Hematopoietic multipotent progenitor cell treated with erythropoietin and hydrocortisone succinate and interleukin-3 and kit ligand, for 15 days (in vitro differentiated cells): ENCODE measurements around the gene ALDH4A1.

ENCODE experiments used
- DNase-seq: peaks from one replicate; pipeline ENCODE4 v3.0.0-alpha.2; 2015; ENCODE audit warnings: low spot score

Gene ALDH4A1

DNA sequence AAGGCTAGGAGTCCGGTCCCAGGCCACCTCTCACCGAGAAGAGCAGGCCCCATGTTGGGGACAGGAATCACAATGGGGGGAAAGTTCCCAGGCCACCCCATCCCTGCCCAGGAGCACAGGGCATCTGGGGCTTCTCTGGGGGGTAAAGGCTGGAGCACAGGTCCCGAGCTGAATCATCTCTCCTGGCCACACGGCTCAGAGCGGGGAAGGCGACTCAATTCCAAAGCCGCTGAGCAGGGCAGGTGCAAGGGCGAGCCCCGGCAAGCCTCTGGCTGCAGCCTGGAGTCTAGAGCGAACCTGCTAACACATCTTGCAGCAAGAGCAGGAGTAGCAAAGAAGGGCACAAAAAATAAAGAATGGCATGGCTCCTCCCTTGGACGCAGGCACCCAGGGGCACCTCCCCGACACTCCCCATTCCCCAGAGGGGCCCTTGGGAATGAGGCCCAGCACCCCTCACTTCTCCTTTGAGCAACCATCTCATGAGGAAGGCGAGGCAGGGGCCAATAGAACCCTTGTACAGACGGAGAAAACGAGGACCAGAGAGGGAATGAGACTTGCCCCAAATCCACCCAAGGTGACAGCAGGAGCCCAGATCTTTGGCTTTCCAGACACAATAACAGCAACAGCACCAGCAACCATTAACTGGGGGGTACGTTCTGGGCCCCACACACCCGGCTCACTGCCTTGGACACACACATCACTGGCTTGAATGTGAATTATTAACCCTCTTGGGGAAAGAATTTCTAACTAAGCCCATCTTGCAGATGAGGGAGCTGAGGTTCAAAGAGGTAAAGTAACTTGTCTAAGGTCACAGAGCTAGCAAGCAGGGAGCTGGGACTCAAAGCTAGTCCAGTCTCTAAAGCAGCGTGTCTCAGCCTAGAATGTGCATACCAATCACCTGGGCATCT lies 20.7 kb upstream of the ALDH4A1 start:
- no peak for DNase-seq

DNA sequence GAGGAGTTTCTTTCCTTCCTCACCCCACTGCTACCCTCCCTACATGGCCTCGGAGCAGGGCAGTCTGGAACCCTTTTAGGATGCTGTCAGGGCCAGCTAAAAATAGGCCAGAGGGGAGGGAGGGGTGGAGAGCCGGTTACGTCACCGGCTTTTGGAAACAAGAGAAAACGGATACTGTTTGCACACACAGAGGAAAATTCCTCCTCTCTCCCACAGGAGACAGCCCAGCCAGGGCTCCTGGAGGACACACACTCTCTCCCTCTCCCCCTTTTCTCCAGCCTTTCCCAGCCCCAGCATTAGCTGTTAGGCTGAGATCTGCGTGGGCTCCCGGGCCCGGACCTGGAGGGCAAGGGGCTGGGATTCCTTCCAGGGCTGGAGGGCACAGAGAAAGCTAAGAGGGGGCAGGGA lies 20.0 kb upstream of the ALDH4A1 start:
- DNase-seq: no peak

GRCh38 chr1:18921516-18922251 lies 19.3 kb upstream of the ALDH4A1 start:
- no peak for DNase-seq

GRCh38 chr1:18920931-18921330 lies 18.6 kb upstream of the ALDH4A1 start:
- DNase-seq: no peak

DNA sequence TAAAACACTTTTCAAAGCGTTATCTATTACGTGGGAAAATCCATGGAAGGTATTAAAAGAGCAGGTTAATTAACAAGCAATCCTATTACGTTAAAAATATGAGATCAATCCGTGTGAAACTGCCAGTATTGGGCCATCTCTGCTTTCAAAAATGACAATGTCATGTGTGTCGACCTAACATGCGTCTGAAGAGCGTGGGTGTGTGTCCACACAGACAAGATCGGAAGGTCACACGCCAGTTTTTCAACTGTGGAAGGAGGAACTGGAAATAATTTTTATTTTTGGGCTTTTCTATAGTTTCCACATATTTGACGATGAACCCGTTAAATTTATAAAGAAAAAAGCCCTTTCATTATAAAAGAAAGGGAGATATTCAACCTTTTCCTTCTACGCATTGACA lies 17.6 kb upstream of the ALDH4A1 start:
- no peak for DNase-seq

DNA sequence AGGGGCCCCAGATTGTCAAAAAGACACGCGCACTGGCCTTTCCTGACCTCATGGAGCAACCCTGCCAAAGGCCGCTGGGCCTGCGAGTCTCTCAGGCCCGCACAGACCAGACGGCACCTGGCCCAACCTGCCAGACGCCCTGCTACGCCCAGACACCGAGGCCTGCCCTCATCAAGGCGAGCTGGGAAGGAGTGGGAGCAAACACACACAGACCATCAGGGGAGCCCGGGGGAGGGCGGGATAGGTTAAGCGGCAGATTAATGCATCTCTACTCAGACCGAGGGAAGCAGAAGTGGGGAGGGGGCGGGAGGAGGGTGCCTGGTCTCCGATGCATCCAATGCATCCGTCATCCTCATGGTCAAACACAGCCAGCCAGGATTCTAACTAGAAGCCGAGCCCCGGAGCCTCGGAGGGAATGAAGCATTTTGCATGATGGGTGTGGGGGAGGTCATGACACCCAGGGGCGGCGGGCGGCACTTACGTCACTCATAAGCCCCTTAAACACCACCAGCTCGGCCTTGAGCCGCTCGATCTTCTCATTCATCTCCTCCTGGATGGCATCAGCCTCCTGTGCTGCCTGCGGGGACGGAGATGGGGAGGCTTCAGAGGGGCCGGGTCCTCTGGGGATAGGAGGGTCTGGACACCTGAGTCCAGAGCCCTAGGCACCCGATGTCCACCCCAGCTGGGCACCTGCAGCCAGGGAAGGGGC lies 17.0 kb upstream of the ALDH4A1 start:
- DNase-seq: no peak

- DNase-seq: no peak
These were observed 16.1 kb upstream of the ALDH4A1 start for GRCh38 chr1:18918417-18918816.

GRCh38 chr1:18917071-18917799 lies 14.9 kb upstream of the ALDH4A1 start:
- no peak for DNase-seq

GRCh38 chr1:18915341-18915740 lies 13.0 kb upstream of the ALDH4A1 start:
- no peak for DNase-seq

DNA sequence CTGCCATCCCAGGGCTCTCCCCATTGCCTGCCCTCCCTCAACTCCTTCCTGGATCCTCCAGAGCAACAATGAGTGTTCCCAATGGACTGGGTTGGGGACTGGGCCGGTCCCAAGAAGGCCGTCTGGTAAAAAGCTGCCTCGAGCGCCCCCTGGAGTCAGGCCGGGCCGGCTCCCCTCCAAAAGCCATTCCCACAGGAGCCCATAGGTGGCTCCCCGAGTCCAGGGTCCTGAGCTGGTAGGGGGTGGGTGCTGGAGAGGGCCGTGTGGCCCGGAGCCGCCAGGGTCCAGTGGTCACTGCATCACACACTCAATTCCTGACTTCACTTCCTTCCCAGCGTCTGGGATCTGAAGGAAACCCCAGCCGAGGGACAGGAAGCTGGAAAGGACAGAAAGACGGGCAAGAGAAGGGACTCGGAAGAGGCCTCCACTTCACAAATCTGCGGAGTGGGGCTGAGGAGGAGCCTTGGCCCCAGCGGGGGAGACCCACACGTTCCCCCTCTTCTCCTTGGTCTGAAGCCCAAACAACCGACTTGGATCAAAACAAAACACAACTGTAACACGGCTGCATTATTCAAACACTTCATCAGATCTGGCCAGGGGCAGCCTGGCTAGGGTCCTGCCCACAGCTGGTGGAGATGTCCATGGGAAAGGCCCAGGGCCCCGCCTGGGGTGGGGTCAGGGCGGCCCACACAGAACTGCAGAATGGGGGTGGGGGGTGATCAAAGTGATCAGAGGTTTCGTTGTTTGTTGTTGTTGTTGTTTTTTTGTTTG lies 10.9 kb upstream of the ALDH4A1 start:
- DNase-seq: peak; percentile 63

- DNase-seq: no peak
These were observed 10.2 kb upstream of the ALDH4A1 start for GRCh38 chr1:18912550-18912949.

GRCh38 chr1:18908911-18909771 lies 6.8 kb upstream of the ALDH4A1 start:
- peak; percentile 62 for DNase-seq

DNA sequence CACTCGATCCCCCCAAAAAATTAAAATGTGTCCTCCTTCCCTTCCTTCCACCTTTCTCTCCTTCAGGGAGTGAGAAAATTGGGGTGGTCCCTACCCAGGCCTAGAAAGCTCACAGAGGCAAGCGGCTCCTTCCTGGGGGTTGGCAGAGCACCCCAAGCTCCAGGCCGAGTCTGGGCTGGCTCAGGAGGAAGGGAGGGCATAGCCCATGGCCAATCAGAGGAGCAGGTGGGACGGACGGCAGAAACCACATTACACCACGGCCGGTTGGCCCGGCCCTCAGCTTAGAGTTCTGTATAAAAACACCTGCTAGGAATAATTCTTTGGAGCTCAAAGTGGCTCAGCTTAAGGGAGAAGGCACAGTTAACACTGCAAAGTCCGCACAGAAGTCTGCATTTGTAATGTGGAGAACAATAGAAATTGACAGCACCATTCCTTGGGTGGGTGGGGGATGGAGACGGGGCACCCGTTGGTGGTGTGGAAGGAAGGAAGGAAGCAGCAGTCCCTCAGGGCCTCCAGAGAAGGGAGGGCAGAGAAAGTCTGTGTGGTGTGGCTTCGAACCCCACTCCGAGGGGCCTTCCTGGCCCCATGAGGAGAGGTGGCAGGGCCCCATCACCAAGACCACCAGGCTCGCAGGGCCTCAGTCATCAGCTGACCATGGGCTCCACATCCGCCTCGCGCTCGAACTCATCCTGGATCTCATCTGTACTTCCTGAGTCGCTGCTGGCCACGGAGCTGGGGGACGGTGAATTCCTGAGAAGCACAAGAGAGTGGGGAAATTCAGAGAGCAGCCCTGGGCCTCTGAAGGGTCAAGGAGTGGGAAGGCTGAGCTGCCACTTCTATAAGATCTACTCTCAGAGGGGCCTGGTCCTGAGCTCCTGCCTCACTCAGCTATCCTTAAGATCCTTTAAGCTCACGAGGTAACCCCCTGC lies 5.8 kb upstream of the ALDH4A1 start:
- DNase-seq: peak; percentile 64

DNA sequence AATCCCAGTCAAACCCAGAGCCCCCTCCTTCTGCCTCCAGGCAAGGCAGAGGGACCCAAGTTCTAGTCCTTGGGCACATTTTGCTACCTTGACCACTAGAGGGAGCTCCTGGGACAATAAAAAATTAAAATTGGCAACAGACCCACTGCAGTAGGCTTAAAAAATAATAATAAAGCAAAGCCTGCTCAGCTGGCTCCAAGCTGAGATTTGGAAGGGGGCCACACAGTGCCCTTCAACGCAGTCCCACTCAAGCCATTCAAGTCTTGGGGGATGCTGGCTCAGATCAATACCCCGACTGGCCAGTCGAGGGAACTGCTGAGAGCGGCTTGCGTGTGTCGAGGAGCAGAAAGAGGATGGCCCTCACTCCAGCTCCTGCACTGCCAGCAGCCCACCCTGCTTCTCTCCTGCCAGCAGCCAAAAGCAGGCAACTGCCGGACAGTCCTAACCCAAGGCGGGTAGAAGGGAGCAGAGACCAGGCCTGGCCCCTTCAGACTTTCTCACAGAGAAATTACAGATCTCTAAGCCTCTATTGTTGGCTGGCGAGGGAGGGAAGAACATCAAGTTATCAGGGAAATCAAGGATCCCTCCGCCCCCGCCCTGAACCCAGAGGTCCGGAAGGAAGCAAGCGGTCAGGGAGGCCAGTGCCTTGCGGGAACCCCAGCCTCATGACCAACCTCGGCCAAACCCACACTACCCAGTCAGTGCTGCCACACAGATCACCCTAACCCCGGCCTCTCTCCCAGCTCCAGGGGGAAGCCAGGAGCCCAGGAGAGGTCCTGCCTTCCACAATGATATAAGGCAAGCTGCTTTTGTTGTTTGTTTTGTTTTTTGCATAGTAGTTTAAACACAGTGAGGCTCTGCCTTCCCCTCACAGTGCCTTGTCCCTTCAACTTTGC lies 4.9 kb upstream of the ALDH4A1 start:
- DNase-seq: peak; percentile 82

DNA sequence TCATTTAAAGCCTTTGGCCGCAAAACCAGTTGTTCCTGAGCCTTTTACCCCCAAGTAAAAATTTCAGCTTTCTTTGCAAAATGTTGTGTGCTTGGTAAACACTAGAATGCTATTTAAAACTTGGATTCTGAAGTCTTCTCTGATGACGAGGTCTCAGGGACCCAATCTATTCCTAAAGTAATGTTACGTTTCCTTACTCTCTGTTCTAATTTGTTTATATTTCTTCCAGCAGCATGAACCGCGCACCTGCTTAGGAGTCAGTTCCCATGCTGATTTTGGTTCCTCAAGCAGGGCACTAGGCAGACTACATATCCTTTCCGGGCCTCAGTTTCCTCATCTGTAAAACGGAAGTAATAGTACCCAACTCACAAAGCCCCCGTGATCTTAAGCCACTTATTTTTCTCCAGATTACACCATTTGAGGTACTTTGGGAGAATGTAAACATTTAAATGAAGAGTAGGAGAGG lies 969 bp upstream of the ALDH4A1 start:
- DNase-seq: no peak

DNA sequence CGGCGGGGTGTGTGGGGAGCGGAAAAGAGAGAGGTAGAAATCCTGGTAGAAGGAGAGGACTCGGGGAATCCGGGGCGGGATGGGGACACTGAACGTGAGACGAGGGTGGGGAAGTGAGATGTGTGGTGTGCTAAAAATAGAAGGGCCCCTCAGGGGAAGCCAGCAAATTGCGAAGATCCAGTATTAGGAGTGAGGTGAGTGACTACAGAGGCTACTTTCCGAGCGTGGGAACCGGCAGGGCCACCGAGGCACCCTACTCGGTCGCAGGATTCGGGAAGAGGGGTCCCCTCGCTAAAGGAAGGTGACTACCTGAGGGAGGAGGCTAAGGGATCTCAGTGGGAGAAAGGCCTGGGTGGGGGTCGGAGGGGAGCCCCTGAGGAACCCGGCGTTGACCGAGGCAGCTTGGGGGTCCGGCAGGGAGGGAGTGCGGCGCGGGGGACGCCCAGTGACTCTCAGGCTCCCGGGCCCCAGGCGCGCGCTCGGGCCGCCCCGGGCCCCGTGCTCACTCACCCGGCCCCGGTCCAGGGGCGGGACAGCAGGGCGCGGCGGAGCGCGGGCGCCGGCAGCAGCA lies 318 bp downstream of the ALDH4A1 start:
- DNase-seq: no peak

DNA sequence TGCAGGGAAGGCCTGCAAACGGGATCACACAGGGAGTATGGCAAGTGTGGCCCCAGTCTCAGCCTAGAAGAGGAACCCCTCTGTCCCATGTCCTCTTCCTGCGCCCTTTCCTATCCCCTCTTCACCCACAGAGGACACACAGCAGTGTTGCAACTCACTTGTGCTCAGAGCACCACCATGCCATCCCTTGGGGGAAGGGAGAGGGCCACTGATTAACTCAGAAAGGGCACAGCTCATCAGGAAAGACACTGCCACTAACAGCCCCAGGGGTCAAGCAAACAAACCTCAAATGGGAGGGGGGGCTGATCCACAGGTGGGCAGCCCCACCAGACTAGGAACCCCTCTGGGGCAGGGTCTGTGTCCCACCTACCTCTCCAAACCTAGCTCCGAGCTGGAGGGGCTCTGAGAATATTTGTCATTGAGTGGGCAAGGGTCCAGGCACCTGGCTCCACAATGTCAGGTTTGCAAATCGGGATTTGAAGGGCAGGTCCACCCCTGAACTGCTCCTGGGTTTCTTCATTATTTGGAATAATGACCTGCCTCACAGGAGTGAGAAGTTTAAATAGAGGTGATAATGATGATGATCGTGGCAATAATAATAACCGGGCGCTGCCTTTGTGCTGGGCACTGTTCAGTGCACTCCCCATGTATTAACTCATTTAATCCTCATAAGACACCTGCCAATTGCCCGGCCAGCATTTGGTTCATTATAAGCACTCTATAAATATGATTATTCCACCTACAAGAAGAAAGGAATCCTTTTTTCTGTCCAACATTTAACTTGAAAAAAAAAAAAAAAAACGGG lies 1.0 kb downstream of the ALDH4A1 start:
- DNase-seq: no peak
